AG09309 (cell line): Measurements from ENCODE around the gene LAMC1.

Experiments used
- DNase-seq: peaks from one replicate; pipeline ENCODE4 v3.0.0-alpha.2; 2010; ENCODE audit warnings: low read depth
- H3K4me3 ChIP-seq: 2 replicates; pipeline ENCODE4 v1.5.1; 2011; ENCODE audit warnings: mild to moderate bottlenecking, low read depth, low read length, moderate library complexity; ENCODE audit not compliant: control insufficient read depth
- CTCF ChIP-seq: IDR thresholded peaks from 2 replicates; pipeline ENCODE4 v1.5.1; 2011; ENCODE audit warnings: mild to moderate bottlenecking, low read depth, low read length, inconsistent platforms; ENCODE audit not compliant: insufficient read depth, control insufficient read depth; ENCODE audit errors: missing control alignments

Gene LAMC1

DNA sequence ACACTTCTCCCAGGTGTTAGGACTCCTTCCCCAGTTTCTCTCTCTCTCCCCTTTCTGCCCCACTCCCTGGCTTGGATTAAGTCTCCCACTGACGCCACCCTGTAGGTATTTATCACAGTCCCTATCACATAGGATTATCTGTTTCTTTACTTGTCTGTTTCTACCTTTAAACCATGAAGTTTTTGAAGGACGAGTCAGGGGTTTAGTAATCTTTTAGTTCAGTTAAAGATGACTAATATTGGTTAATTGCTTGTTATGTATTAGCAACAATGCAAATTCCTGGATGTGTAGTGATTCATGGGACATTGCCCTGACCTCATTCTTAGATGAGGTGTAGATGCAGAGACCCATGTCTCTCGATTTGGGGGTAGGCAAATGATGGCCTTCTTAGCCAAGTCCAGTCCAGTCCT is 6.4 kb downstream of the LAMC1 start:
- no peak overlapping the region for H3K4me3 ChIP-seq
- no peak for TF ChIP-seq CTCF
- DNase-seq = peak; percentile 44

DNA sequence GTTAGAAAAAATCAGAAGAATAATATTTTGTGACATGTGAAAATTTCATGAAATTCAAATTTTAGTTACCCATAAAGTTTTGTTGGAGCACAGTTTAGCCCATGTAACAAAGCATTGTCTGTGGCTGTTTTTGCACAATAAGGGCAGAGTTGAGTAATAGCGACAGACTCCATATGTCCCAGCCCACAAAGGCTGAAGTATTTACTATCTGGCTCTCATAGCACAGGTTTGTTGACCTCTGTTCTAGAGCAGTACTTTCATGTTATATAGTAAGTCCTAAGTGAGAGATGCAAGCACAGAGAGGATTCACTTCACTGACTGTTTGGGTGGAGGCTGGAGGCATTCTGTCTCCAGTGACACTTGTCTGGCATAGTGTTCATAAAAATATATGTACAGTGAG is 6.8 kb downstream of the LAMC1 start:
- DNase-seq = no peak
- no peak overlapping the region for H3K4me3 ChIP-seq
- TF ChIP-seq CTCF = no peak

GRCh38 chr1:183032122-183032921 is 9.1 kb downstream of the LAMC1 start:
- H3K4me3 ChIP-seq = no peak overlapping the region
- no peak for TF ChIP-seq CTCF
- DNase-seq = no peak

- TF ChIP-seq CTCF = no peak
- no peak for DNase-seq
- no peak overlapping the region for H3K4me3 ChIP-seq
These were observed 10.0 kb downstream of the LAMC1 start for GRCh38 chr1:183033205-183033604.

- TF ChIP-seq CTCF = no peak
- H3K4me3 ChIP-seq = no peak overlapping the region
- no peak for DNase-seq
These were observed 11.5 kb downstream of the LAMC1 start for GRCh38 chr1:183034682-183035081.

DNA sequence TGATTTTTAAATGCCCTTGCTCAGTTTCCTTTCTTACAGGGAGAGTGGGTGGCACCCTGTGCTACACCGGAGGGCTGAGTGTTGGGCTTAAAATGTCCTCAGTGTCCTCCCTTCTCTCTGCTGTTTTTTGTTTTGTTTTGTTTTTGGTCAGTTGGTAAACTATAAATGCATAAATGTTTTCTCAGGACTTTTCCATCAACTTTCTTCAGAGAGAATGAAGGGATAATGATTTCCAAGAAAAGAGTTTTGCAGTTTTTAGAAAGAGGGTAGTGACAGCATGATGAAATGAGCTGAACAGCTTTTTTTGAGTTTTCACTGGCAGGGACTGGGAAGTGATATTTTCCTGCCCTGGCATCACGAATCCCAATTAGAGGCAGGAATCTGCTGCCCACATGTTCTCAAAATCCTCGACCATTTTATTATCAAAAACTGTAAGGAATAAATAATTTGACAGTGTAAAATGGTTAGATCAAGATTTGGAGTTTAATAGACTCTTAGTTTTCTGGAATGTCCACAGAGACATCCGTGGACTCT is 15.2 kb downstream of the LAMC1 start:
- no peak overlapping the region for H3K4me3 ChIP-seq
- DNase-seq = no peak
- TF ChIP-seq CTCF = no peak
